ENCODE data around the gene CYSLTR2.
A peak's percentile ranks its signal among the peaks of the same experiment; 100 is the strongest.
"Not testable (repeated sequence)": the region's sequence is repeated elsewhere in the genome, so short reads cannot be mapped to it uniquely, and the experiment has no call there.

Gene CYSLTR2

DNA sequence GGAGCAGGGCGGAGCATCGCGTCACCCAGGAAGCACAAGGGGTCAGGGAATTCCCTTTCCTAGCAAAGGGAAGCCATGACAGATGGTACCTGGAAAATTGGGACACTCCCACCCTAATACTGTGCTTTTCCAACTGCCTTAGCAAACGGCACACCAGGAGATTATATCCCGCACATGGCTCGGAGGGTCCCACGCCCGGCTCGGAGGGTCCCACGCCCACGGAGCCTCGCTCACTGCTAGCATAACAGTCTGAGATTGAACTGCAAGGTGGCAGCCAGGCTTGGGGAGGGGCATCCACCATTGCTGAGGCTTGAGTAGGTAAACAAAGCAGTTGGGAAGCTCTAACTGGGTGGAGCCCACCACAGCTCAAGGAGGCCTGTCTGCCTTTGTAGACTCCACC lies 42.9 kb downstream of the CYSLTR2 start:
- DNase-seq: not testable (repeated sequence)

DNA sequence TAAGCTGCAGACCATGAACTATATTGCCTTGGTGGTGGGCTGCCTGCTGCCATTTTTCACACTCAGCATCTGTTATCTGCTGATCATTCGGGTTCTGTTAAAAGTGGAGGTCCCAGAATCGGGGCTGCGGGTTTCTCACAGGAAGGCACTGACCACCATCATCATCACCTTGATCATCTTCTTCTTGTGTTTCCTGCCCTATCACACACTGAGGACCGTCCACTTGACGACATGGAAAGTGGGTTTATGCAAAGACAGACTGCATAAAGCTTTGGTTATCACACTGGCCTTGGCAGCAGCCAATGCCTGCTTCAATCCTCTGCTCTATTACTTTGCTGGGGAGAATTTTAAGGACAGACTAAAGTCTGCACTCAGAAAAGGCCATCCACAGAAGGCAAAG lies 53.7 kb downstream of the CYSLTR2 start:
- DNase-seq: no peak

DNA sequence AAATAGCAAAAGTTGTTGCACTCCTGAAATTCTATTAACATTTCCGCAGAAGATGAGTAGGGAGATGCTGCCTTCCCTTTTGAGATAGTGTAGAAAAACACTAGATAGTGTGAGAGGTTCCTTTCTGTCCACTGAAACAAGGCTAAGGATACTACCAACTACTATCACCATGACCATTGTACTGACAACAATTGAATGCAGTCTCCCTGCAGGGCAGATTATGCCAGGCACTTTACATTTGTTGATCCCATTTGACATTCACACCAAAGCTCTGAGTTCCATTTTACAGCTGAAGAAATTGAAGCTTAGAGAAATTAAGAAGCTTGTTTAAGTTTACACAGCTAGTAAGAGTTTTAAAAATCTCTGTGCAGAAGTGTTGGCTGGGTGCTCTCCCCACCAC lies 55.0 kb downstream of the CYSLTR2 start:
- no peak for DNase-seq

DNA sequence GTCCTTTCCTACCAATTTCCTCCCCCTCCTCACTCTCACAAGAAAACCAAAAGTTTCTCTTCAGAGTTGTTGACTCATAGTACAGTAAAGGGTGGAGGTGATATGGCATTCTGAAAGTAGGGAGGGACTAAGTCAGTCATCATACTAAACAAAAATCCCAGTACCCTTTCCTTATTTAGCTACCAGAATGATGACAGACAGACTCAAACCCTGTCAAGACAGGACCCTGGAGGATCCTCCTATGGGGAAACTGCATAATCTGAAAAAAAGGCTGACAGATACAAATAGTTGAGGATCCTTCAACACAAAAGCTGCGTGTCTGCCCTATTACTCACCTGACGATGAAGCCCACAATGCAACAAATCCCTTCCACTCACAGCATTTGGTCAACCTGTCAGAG lies 55.5 kb downstream of the CYSLTR2 start:
- no peak for DNase-seq

DNA sequence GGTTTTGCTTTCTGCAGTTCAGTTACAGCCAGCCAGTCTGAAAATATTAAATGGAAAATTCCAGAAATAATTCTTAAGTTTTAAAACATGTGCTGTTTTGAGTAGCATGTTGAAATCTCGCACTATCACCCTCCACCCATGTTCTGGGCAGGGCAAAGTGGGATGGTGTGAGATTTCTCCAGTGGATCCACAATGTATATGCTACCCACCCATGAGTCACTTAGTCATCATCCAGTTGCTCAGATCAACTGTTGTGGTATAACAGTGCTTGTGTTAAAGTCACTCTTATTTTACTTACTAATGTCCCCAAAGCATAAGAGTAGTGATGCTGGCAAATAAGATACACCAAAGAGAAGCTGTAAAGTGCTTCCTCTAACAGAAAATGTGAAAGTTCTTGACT lies 56.4 kb downstream of the CYSLTR2 start:
- no peak for DNase-seq

DNA sequence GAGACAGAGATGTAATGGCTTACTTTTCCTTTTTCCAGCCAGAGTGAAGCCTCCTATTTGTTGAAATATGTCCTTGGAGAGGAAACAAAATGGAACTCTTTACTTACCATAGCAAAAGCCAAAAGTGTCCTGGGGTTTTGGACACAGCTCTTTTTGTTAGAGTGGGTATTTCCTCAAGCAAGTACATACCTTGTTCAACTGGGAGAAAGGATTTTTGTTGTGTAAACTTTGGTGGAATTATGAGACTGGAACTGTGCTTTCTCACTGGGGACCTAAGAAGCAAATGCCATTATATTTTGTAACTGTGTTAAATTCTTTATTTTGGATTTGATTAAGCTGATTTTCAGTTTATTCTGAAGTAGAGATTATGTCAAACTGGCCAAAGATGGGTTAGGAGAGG lies 58.4 kb downstream of the CYSLTR2 start:
- DNase-seq: no peak

DNA sequence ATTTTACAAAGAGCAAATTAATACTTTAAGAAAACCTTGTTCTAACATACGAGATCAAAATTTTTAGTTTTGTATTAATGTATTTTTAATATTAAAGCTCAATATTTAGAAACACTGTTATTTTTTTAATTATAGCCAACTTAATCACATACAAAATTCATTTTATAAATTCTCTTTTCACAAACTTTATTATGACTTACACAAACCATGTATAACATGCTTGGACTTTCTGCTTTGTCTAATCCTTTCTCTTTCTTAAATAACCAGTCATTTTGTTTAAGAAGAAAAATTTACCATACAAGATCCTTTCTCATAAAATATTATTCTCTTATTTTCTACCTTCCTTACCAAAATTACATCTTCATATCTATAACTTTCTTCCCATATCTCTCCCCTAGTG lies 62.2 kb downstream of the CYSLTR2 start:
- DNase-seq: peak; percentile 49

DNA sequence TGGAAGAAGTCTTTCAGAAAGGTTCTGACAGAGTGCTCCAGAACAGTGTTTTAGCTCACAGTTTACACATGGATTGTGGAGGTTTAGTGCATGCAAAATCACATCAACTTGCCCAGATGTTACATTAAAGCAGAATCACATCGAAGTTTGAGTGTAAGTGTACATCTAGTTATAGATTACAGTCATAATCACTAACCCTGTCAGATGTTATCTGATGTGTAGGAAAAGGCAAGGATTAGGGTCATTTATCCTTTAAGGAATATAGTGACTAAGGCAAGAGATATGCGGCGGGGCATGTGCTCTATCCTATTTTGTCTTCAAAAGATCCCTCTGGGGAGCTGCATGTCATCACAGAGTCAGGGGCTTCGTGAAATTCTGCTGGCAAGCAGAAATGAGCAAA lies 66.9 kb downstream of the CYSLTR2 start:
- no peak for DNase-seq

DNA sequence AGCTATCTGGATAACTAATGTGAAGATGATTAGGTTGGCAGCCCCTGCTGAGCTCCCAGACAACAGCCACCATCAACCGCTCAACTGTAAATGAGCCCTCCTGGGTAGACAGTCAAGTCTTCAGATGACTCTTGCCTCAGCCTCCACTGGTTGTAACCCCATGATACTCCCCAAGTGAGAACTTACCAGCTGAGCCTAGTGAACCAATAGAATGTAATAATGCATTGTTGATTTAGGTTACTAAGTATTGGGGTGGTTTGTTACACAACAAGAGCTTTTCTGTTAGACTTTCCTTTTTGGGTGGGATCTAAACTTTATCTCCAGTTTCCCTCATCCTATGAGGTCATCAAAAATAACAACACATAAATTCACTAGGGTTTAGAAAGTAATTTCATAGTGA lies 69.4 kb downstream of the CYSLTR2 start:
- no peak for DNase-seq

DNA sequence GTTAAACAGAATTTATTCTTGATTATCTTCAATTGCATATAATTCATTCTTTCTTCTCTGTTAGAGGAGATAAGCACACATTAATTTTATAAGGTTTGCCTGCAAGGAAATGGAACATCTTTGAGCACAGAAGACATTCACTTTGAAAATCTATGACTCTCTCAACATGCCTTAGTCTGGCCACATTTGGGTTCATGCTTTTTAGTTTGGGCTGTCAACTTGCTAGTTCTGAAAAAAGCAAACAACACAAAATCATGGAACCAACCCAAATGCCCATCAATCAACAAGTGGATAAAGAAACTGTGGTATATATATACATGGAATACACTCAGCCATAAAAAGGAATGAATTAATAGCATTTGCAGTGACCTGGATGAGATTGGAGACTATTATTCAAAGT lies 71.5 kb downstream of the CYSLTR2 start:
- DNase-seq: no peak

DNA sequence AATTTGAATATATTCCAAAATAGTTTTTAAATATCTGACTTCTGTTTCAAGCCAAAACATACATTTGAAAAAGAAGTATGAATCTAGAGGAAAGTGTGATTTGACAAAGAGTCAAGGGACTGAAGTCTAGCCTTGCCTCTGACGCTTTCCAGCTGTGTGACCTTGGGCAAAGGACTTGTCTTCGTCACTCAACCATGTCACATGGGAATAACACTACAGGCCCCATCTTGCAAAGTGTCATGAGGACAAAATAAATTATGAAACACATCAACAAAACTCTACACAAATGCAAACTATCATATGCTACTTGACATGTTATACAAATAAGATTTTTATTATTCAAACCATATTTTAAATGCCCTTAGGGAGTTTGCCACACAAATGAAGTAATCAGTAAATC lies 73.0 kb downstream of the CYSLTR2 start:
- no peak for DNase-seq

DNA sequence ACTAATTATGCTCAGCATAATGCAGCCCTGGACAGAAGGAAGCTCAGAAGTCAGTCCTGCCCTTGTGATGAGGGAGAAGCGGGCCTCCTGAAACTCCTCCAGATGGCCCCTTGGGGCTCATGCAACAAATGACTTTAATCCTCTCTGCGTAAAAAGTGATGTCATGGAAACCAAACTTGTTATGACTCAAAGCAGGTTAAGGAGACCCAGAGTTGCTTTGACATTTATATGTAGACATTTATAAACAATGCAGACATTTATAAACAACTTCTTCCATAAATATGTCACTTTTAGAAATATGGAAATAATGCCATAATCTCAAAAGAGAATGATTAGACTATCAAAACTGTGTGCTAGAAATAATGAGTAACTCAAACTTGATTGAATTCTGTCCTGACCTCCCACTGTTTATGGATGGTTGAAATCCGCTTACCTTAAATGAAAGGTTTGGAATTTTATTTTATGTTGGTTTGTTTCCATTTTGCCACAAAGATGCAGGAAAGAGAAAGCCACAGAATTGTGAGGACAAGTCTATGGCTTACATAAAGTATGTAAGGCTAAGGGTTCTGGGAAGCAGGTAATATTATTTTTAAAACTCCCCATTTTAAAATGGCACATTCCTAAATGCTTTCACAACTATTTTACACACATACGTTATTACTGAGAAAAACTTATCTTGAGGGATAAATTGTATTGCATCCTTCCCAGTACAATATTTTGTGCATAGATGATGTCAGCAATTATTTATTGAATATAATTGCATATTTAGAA lies 73.7 kb downstream of the CYSLTR2 start:
- DNase-seq: no peak

DNA sequence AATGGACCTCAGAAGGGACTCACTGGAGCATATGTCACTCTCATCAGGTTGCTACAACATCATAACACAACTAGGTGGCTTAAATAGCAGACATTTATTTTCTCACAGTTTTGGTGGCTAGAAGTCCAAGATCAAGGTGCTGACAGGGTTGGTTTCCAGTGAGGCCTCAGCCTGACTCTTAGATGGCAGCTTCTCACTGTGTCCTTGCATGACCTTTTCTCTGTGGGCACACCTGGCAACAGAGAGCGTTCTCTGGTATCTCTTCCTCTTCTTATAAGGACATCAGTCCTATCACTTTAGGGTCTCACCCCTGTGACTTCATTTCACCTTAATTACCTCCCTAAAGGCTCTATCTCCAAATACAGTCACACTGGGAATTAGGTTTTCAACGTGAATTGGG lies 74.5 kb downstream of the CYSLTR2 start:
- DNase-seq: no peak

DNA sequence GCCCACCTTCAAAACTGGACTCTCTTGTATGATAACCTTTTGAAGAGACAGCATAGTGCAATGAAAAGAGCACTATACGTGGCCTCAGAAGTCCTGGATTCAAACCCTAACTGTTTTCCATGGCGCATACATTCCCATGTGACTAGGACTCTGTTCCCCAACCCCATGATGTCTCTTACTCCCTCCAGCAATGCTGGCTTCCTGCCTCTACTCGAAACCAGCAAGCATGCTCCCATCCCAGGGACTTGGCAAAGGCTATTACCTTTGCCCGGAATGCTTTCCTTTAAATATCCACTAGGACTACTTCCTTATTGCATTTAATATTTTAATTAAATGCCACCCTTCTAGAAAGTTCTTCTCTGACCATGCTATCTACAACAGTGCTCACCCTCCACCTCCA lies 75.1 kb downstream of the CYSLTR2 start:
- no peak for DNase-seq

DNA sequence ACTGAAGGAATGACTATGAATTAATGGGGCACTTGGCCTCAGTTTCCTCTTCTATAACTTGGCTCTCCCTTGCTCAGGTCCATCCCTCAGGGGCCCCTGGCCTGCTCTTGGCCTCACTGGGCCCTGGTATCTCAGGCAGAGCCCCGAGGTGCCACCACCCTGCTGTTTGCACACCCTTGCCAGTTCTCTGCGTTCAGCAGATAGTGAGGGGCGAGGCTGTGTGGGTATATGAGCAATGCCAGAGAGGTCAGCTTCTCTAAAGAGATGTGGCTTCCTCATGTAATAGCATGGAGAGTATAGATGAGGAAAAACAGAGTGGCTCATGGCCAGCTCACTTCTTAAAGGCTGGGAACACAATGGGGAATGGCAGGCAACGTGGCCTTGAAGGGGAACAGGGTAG lies 76.1 kb downstream of the CYSLTR2 start:
- no peak for DNase-seq

DNA sequence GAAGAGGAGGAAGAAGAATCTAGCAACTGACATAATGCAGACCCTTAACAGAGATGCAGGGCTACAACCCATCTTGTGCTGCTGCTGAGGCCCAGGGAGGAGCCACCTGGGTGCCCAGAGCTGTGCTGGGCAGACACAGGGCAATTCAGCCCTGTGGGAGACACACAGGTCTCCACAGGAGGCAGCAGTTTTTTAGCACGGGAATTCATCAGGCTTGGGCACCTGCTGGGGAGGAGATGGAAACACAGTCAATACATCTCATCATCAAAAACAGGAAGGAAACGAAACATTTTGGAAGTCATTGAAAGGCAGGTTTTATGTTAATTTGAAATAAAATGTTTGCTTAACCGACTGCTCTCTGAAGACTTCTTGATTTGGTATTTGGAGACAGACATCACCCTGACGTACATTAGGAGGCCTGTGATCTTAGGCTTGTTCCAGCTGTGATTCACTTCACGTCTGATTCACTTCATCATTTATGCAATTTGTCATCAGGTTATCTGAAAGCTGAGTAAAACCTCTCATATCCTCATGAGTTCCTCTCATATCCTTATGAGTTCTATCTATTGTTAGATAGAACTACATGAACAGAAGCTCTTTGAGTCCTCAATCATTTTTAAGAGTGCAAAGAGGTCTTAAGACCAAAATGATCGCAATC lies 77.4 kb downstream of the CYSLTR2 start:
- DNase-seq: no peak

DNA sequence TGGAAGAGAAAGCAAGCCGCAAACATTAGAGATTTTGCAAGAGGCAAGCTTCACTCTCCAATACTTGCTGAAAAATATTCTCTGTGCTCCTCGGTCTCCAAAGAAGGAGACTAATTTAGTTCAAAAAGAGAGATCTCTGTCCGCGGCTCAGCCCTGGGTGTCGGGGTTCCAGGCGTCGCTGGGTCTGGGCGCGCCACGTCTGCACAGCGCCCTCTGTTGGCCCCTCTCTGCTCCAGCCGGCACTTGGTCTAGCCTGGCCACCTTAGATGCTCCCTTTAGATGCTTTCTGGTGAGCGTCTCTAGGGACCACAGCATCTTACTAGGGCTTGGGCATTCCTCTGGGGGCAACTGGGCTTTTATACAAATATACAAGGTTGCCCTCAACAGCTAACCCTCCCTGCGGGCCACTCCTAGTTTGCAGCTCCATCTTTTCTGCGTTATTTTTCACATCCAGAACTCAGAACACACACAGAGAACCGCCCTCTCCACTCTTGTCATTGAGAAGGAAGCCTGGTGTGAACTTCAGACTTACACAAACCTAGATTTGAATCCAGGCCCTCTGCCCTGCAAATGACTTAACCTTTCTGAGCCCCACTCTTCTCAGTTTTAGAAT lies 78.3 kb downstream of the CYSLTR2 start:
- DNase-seq: peak; percentile 79

DNA sequence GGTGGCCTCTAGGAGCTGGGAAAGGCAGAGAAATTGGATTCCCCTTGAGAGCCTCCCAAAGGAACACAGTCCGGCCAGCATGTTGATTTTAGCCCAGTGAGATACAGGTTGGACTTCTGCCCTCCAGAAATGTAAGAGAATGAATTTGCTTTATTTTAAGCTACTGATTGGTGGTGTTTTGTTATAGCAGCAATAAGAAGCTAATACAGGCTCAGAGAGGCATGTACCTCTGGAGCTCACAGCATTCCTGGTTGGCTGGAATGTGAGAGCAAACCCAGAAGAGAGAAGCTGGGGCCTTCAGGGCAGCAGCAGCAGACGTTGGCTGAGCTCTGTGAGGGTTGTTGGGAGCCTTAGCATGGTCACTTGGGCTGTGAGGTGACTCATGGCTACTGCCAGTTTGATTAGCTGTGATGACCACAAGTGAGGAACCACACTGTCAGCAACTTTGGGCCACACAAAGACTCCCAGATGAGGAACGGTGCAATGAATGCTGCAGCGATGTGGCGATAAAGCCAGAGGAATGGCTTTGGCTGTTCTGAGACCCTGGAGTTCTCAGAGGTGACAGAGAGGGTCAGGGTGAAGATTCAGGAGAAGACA lies 80.1 kb downstream of the CYSLTR2 start:
- no peak for DNase-seq

DNA sequence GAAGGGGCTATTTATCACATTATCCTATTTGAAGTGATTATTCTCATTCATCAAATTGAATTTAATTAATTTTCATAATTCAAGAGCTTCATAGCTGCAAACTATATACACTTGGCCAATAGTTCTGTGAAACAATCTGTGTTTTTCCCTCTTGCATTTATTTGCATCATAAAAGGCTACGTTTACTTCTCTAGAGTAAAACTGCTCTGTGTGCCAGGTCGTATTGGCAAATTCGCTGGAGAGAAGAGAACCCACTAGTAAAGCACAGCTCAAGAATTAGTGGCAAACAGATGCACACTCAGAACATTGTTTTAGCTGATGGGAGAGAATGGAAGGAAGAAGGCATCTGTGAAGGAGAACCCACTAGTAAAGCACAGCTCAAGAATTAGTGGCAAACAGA lies 81.8 kb downstream of the CYSLTR2 start:
- DNase-seq: no peak

DNA sequence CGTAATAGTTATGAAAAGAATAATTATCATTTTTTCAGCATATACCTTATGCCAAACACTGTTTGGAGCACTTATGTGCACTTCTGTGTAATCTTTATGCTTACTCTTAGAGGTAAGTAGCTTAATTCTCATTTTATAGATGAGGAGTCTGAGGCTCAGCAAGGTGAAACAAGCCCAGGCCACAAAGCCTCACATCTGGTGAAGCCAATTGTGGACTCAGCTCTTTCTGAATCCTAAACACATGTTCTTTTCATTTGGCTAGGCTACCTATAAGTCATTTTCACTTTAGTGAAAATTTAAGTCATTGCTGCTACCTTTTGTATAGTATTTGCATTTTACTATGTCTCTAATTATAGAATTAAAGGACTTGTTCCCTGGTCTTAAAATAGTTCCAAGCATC lies 84.0 kb downstream of the CYSLTR2 start:
- DNase-seq: no peak

DNA sequence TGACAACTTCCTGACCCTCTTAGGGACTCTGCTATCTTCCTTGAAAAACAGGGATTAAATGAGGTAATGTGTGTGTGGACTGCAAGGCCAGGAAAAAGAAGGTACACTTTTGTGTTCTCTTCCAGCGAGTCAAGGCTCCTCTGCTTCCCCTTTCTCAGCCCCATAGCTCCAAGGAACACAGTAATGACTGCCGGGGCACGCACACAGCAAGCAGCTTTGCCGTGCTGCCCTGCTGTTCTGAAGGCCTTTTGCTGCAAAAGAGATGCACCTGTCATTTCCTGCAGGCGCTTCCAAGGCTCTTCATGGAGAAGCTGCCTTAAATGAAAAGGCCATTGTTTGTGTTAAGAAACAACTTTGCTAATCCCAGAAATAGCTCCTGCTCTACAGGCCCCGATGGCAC lies 84.6 kb downstream of the CYSLTR2 start:
- no peak for DNase-seq

DNA sequence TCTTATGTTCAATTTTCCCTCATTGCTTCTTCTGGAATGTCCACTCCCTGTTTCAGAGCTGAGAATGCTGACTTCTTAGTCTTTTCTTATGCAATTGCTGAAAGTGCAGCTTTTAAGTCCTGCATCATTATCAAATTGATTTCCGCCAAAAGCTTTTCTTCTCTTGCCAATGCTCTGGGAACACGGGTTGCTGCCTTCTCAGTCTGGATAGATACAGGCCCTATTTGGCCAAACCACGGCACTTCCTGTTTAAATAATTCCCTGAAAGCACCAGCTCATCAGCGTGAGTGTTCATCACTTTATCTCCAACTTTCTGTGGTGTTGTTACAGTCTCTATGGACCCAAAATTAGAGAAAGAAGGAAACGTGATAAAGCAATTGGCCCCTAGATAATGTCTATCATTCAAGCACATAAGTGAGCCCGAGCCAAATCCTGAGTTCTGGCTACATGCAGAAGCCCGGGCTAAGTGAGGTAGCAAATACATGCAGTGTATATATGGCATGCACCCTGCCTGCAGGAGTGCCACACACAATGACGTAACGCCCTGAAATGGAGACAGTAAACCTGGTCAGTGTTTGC lies 85.7 kb downstream of the CYSLTR2 start:
- peak; percentile 83 for DNase-seq

DNA sequence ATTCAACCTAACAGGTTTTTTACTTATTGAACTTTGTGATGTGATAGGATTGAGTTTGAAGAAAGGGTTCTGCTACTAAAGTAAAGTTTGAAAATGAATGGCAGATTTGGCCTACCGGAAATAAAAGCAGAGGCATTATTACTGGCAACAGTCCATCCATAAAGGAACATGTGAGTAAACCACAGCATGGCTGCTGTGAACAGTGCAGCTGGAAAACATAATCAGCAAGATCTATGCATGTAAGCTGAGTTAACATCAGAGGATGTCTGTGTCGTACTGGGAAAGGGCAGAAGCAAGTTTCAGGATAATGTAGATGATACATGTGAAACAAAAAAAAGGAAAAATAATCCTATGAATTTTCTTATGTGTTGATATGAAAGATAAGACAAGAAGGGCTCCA lies 87.6 kb downstream of the CYSLTR2 start:
- DNase-seq: no peak

DNA sequence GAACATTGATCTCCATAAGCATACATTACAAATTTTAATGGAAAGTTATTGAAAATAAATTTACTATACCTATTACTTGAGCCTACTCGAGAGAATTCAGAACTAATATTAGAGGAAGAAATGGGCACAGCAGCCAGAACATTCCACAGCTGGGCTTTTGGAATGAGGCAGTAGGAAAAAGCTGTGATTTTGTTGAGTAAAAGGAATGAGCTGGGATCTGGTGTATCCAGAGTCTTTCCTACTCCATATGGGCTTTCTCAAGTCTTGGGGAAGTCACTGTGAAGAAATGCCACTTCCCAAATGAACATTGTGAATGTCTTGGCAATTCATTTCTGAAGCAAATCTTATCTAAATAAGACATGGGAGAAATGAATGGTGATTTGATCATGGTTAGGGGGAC lies 93.1 kb downstream of the CYSLTR2 start:
- DNase-seq: no peak

All from OCI-M1 (cell line).